ENCODE measurements around the gene SUMO3. TPM values are rescaled to one million over a fixed set of nuclear protein-coding genes. Genes with fewer than 3 reads are reported as not detected.

Gene SUMO3
- 54.2 TPM for total RNA-seq

GRCh38 chr21:44817914-44818639 is at the start of gene SUMO3:
Gene SUMO3, minus strand, starts transcription at chr21:44818062. Its CDS starts 94 bp downstream, at chr21:44817968.

DNA sequence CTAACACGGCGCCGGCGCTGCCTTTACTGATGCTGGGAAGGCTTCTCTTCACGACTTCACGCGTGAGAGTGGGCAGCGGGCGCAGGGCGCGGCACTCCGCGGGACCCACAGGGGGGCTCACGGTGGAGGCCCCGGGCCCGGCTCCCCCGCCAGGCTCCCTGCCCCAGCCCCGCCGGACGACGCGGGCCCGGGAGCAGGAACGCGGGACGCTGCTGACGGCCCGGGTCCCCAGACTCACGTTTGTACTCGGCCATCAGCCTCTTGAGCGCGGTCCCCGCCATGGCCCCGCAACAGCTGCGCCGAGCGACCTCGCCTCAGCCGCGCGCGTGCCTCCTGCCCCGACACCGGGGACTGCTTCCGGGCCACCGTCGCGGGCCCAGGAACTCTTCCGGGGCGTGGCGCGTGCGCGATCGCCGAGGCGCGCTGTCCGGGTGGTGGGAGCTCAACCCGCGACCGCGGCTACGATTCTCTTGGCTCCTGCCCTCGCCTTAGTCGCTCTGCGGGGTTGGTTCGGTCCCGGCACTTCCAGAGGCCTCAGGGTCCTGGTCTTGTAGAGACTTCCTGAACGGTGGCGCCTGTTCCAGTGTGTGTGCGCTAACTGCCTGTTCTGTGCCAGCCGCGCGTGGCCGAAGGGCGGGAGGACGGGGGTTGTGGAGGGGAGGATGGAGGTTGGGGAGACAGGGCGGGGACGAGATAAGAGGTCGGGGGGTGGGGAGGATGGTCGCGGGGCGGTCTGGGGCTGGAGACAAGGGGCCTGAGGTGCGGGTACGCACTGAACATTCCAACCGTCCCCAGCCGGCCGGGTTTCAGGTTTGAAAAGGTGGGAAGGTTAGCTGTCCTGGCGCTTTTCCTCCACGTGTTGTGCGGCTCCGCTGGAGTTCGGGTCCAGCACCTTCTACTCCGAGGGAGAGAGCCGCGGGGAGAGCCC is 16.1 kb downstream of the SUMO3 start, which contains the start of gene UBE2G2:
TSS of gene UBE2G2 (minus strand) at position 353 of the 928 bp plus-strand sequence. CDS start at position 281, 72 bp downstream.

Other genes starting within 250 kb of the SUMO3 start
- not detected for gene KRTAP10-4, start 244.3 kb downstream of the SUMO3 start, total RNA-seq
- not detected for gene KRTAP10-5, start 237.5 kb downstream of the SUMO3 start, total RNA-seq
- gene KRTAP10-6, start 225.6 kb downstream of the SUMO3 start, total RNA-seq = not detected
- gene KRTAP10-7, start 217.5 kb downstream of the SUMO3 start, total RNA-seq = not detected
- gene KRTAP10-8, start 206.0 kb downstream of the SUMO3 start, total RNA-seq = not detected
- gene KRTAP10-9, start 191.0 kb downstream of the SUMO3 start, total RNA-seq = not detected
- gene KRTAP10-10, start 180.7 kb downstream of the SUMO3 start, total RNA-seq = not detected
- not detected for gene KRTAP10-11, start 171.6 kb downstream of the SUMO3 start, total RNA-seq
- gene KRTAP12-4, start 163.4 kb downstream of the SUMO3 start, total RNA-seq = not detected
- not detected for gene KRTAP12-3, start 160.1 kb downstream of the SUMO3 start, total RNA-seq
- gene KRTAP12-2, start 151.1 kb downstream of the SUMO3 start, total RNA-seq = not detected
- gene KRTAP12-1, start 135.9 kb downstream of the SUMO3 start, total RNA-seq = not detected
- not detected for gene KRTAP10-12, start 120.9 kb downstream of the SUMO3 start, total RNA-seq
- gene TSPEAR, start 106.5 kb downstream of the SUMO3 start, total RNA-seq = 0.53 TPM
- 90.8 TPM for gene UBE2G2, start 16.2 kb downstream of the SUMO3 start, total RNA-seq
- 235 TPM for gene PTTG1IP, start 55.6 kb upstream of the SUMO3 start, total RNA-seq
- gene ITGB2, start 102.8 kb upstream of the SUMO3 start, total RNA-seq = 39.2 TPM
- gene SLX9, start 122.0 kb upstream of the SUMO3 start, total RNA-seq = 14.3 TPM